ENCODE data around the gene KCNT2. TPM values are rescaled to one million over a fixed set of nuclear protein-coding genes. Genes with fewer than 3 reads are reported as not detected.

KCNT2 gene
- total and polyA plus RNA-seq, 10 of the 15 experiments (the other 5 are each of a cell fraction or from before 2014, with no cell fraction given) = not detected

- TF ChIP-seq SKIL (IDR thresholded peaks at IDR 0.05; ENCODE audit: low read depth, poor library complexity, severe bottlenecking) = no peak
- TF ChIP-seq POU2F2 (IDR thresholded peaks at IDR 0.05; ENCODE audit: borderline replicate concordance, low read depth, low read length) = no peak
- no peak for TF ChIP-seq USF2 (IDR thresholded peaks at IDR 0.05; ENCODE audit: borderline replicate concordance, low read depth, low read length)
- no peak for TF ChIP-seq NR2C1 (IDR thresholded peaks at IDR 0.05)
- TF ChIP-seq FOXK2 (IDR thresholded peaks at IDR 0.05) = no peak
These were observed 49.8 kb downstream of the KCNT2 start (continued) for GRCh38 chr1:196558411-196558810.

DNA sequence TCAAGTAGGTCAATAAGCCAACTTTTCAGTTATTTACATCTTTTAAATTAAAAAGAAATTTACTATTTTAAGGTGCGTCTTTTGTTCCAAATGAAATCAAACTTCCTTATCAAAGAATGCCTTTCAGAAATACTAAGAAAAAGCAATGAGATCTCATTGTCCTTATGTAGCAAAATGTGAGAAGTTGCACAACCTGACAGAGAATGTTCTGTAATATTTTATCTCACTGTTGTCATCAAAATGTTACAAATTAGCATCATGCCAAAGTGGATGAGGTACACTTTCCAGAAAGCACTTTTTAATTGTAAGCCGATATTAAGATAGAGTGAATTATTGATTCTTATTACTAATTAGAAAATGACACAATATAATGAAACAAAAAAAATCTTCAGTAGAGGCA is 50.4 kb downstream of the KCNT2 start:
- Histone ChIP-seq H2AFZ (ENCODE audit: control insufficient read depth, low read depth, low read length) (no peak overlapping the region), H3K4me1 (ENCODE audit: control insufficient read depth, insufficient read depth, low read length) (no peaks in the 10 kb centered on the region), H4K20me1 (ENCODE audit: control insufficient read depth, insufficient read depth) (no peaks in the 10 kb centered on the region), H3K27me3 (replicated peaks in 1 of 2; ENCODE audit: control insufficient read depth in 2 of 2, insufficient read depth in 2 of 2, low read length in 1 of 2) (no peaks in the 10 kb centered on the region), H3K4me2 (ENCODE audit: control insufficient read depth, insufficient read depth) (no peak overlapping the region), H3K36me3 (ENCODE audit: control insufficient read depth in 2 of 2, insufficient read depth in 2 of 2, low read length in 1 of 2) (no peaks in the 10 kb centered on the region), H3K9ac (ENCODE audit: control insufficient read depth, insufficient read depth, low read length) (no peak overlapping the region), H3K4me3 (no peak overlapping the region), H3K79me2 (ENCODE audit: control insufficient read depth, insufficient read depth, low read length) (no peaks in the 10 kb centered on the region), H3K27ac (ENCODE audit: control insufficient read depth, insufficient read depth) (no peak overlapping the region), H3K9me3 (replicated peaks; ENCODE audit: control insufficient read depth, insufficient read depth, low read length) (no peaks in the 10 kb centered on the region)
- 68% methylated on average over 2 of the region's 2 CpGs for WGBS (ENCODE audit: insufficient coverage, insufficient replicate concordance, low lambda C conversion rate, missing lambda C conversion rate)
- ChIA-PET SMC1A (ENCODE audit: uncharacterized antibody, unreplicated experiment) (no interaction called here), RAD21 (ENCODE audit: unreplicated experiment) (no interaction called here), CTCF (no interaction called here), POLR2A (no interaction called here)
- in situ Hi-C loops (cut with MboI) (no loop called here), intact Hi-C loops (cut with micrococcal nuclease; ENCODE audit: unreplicated experiment) (no loop called here)
- DNase-seq (ENCODE audit: low read depth, low spot score) = no peak
- no peak for FAIRE-seq
- ATAC-seq = no peak
- TF ChIP-seq IRF5 (IDR thresholded peaks at IDR 0.05; ENCODE audit: borderline replicate concordance) (no peak), FOXM1 (IDR thresholded peaks at IDR 0.05; ENCODE audit: low read depth, low read length) (no peak), HCFC1 (IDR thresholded peaks at IDR 0.05; ENCODE audit: low read length) (no peak), CBX3 (IDR thresholded peaks at IDR 0.05; ENCODE audit: borderline replicate concordance, low read depth) (no peak), ELK1 (IDR thresholded peaks at IDR 0.05; ENCODE audit: low read depth, low read length) (no peak), TBL1XR1 (IDR thresholded peaks at IDR 0.05; ENCODE audit: low read depth, low read length) (no peak), BCL11A (IDR thresholded peaks at IDR 0.05; ENCODE audit: low read depth, low read length) (no peak), RELB (IDR thresholded peaks at IDR 0.05; ENCODE audit: low read depth) (no peak), DPF2 (IDR thresholded peaks at IDR 0.05) (no peak), ETV6 (conservative IDR thresholded peaks at IDR 0.05 in 1 of 2, IDR thresholded peaks at IDR 0.05 in 1 of 2; ENCODE audit: borderline replicate concordance in 1 of 2, low read depth in 1 of 2) (no peak), CREM (IDR thresholded peaks at IDR 0.05; ENCODE audit: low read depth) (no peak)
- no TSS peak for BruUV-seq (replicated peaks)

Data from GM12878 (cell line).